OCI-M1 (cell line): Measurements from ENCODE around the gene CTTN.
A peak's percentile ranks its signal among the peaks of the same experiment; 100 is the strongest.

Experiments used
- DNase-seq: peaks from one replicate; lab custom pipeline; 2025; lab: John Stamatoyannopoulos, UW

The CTTN gene

DNA sequence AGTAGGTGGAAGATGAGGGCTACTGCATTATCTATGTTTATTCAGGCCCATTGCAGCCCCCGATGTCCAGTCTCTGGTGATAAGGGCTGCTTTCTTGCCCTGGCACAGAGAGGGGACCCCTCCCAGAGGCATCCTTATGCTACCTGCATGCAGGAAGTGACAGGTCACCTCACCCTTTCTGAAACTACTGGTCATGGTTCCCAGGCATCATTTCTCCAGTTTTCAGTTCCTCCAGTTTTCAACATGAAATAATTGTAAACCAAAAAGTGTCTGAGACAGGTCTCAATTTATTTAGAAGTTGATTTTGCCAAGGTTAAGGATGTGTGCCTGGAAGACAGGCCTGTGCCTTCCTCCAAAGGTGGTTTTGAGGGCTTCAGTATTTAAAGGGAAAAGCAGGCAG is 57.0 kb downstream of the CTTN start:
- DNase-seq, result no peak

DNA sequence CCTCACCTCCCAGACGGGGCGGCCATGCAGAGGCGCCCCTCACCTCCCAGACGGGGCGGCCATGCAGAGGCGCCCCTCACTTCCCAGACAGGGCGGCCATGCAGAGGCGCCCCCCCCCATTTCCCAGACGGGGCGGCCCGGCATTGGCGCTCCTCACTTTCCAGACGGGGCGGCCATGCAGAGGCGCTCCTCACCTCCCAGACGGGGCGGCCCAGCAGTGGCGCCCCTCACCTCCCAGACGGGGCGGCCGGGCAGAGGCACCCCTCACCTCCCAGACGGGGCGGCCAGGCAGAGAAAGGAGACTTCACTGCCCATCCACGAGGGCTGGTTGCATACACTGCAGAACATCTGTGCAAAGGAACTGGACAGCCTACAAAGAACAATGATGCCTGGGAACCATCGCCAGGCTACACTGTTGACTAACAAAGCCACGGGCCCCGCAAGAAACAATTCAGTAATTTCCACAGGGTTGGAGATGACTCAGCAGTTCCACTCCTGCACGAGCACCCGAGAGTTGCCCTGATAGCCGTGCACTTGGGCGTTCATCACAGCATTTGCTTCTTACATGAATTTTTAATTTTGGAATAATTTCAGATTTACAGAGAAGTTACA is 58.7 kb downstream of the CTTN start:
- peak; percentile 83 for DNase-seq

DNA sequence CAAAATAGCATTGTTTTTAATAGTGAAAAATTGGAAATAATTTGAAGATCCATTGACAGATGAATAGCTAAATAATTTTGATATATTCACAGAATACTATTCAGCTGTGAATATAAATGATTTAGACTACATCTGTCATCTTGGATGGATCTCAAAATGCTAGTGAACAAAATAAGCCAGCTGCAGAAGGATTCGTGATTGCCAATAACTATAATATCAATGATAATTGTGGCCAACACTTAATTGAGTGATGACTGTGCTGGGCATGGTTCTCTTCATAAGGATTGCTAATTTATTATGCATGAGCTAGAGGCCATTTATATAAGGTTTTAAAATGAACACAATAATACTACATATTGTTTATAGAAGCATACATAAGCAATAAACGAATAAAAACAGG is 60.4 kb downstream of the CTTN start:
- no peak for DNase-seq

DNA sequence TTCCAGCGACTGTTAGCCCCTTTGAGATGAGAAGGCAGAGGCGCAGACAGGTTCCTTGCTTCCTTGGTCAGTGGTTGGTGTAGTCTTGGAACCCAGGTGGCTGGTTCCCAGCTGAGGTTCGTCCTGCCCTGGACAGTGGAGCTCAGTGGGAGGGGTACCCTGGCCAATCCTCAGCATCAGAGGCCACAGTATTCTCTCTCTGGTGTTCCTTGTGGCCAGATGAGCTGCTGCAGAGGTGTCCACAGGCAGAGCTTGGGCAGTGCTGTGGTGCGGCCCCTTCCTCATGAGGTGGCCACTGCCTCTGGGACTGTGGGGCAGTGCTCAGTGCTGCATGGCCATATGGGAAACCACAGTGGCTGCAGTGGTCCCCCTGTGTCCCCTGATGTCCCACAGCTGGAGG is 61.8 kb downstream of the CTTN start:
- DNase-seq, result no peak

GRCh38 chr11:70460964-70461363 is 62.6 kb downstream of the CTTN start:
- DNase-seq, result no peak

GRCh38 chr11:70462818-70463477 is 64.6 kb downstream of the CTTN start:
- no peak for DNase-seq

GRCh38 chr11:70463478-70464255 is 65.3 kb downstream of the CTTN start:
- no peak for DNase-seq

DNA sequence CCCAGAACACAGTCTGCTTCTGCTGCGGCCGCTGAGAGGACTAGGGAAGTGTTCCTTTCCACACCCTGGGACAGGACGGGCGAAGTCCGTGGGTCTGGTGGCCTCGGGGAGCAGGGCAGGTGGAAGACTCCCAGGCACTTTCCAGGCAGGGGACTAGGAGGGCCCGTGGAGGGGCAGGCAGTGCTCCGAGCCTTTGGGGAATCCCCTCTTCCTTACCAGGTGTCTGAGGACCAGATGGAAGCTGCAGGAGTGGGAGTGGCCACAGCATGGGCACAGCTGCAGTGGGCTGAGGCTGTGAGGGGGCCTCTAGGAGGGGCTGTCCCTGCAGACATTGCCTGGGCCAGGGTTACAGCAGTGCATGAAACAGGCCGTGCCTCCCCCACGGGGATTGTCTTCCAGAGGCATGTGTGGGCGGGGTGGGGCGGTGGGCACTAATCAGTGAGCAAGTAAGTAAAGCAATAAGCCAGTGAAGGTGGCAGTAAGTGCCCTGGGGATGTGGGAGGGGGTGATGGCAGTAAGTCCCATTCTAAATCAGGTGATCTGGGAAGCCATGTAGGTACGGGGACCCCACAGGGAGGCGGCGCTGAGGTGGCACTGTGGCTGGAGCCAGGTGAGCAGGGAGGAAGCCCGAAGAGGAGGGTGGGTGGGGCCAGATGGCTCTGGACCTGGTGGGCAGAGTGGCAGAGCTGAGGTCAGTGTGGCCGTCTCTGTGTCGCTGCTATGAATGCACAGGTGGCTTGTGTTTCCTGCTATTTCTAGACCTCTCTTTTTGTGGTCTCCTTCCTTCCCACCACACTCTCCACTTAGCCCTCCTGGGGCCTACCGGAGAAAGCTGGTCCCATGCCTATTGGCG is 66.4 kb downstream of the CTTN start:
- DNase-seq, result no peak

DNA sequence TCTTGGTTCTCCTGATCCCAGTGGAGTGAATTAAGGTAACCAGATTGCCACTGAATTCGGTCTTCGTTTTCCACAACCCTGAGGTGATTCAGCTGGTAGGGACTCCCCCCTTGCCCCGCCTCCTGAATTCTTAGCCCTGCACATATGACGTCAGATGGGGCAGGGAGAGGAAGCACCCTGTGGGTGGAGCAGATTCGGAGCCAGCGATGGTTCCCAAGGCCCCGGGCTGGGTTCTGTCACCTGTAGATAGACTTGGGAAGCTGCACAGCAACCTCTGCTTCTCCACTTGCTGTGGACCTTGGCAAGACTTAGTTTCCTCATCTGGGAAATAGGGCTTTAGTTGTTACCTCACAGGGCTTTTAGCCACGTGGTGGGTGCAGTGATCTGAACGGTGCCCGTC is 67.8 kb downstream of the CTTN start:
- peak; percentile 57 for DNase-seq

DNA sequence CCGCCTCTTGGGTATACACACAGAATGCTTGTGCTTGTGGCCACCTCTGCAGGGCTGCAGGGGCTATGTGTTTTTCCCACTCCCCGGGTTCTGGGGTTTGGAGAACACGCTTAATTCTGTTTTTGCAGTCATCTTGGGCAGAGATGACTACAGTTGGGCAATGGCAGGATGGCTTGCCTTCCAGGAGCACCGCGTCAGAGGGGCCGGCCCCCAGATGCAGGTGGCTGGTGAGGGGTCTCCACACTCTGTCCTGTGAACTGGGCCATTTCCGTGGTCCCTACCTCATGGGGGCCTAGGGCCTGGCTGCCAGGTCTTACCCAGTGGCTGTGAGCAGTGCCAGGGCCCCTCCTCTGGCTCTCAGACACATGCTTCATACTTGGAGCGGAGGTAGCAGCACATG is 68.3 kb downstream of the CTTN start:
- no peak for DNase-seq

DNA sequence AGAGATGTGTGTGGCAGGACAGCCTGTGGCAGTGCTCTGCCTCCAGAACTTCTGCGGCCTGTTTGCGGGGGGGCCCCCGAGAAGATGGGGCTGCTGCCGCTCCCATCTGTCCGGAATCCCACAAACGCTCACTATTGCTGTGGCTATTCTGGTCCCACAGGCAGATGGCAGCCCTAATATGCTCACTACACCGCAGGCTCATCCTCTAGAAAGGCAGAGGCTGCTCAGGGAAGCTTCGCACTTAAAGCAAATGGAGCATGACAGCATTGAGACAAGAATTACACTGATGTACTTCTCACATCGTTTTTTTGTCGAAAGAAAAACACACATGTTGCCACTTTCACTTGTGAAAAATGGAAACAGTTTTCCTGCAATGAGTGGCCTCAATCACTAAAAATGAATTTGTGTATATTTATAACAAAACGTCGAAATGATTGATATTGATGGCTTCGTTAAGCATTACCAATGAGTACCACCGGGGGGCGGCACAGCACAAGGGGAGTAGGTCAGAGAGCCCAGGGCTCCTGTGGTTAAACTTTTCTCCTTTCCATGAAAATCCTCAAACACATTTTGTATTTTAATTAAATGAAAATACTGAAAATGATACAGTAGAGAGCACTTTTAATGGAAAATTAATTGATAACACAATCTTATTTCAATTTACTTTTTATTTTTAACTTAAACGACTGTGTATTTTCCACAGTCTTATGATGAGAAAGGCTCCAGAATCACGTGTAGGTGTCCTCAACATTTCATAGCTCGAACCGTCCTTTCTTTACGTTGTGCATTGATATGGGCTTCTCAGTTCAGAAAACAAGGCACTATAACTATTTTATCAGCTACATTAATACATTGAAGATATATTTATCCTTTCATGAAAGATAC is 69.1 kb downstream of the CTTN start:
- peak; percentile 97 for DNase-seq

- peak; percentile 71 for DNase-seq
These were observed 70.2 kb downstream of the CTTN start for GRCh38 chr11:70468256-70469195.

GRCh38 chr11:70470127-70470526 is 71.8 kb downstream of the CTTN start:
- peak; percentile 100 for DNase-seq

DNA sequence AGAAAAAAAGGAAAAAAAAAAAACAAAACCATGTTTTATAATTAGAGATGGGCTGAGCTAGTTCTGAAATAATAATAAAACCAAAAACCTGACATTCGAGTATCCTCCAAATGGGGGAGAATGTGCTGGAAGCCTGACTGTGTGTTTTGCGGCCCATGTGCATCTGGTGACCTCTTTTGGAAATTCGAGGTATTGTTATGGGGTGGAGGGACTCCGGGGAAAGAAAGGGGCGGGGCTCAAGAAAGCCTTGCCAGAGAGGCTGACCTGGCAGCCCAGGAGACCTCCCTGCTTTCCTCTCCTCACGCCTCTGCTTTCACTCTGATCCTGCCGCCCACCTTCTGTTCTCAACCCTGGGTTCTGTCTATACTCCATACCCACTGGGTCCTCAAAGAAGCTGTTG is 72.9 kb downstream of the CTTN start:
- peak; percentile 81 for DNase-seq

- no peak for DNase-seq
These were observed 73.9 kb downstream of the CTTN start for GRCh38 chr11:70472240-70472639.

DNA sequence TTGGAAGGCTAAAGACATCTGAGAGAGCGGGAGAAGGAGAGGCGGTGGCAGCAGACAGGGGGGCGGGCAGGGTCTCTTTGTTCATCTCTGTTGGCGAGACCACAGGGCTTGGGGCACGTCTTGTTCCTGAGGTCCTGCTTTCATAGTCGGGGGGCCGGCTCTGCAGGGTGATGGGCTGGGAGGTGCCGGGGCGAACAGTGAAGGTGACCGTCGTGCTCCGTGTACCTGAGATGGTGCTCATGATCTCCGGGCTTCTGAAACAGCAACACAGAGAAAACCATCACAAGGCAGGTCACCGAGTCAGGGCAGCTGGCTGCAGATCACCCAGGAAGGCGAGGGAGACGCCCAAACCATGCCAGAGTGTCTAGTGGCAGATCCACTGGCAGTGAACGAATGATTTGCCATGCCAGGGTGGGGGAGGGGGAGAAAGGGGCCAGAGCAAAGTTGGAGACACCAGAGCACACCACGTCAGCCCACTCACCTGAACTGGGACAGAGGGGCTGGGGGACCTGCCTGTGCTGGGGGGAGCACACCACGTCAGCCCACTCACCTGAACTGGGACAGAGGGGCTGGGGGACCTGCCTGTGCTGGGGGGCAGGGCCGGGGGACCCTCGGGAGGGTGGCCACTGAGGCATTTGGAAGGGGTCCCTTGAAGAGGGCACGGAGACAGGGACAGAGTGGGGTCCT is 75.0 kb downstream of the CTTN start:
- DNase-seq, result no peak

DNA sequence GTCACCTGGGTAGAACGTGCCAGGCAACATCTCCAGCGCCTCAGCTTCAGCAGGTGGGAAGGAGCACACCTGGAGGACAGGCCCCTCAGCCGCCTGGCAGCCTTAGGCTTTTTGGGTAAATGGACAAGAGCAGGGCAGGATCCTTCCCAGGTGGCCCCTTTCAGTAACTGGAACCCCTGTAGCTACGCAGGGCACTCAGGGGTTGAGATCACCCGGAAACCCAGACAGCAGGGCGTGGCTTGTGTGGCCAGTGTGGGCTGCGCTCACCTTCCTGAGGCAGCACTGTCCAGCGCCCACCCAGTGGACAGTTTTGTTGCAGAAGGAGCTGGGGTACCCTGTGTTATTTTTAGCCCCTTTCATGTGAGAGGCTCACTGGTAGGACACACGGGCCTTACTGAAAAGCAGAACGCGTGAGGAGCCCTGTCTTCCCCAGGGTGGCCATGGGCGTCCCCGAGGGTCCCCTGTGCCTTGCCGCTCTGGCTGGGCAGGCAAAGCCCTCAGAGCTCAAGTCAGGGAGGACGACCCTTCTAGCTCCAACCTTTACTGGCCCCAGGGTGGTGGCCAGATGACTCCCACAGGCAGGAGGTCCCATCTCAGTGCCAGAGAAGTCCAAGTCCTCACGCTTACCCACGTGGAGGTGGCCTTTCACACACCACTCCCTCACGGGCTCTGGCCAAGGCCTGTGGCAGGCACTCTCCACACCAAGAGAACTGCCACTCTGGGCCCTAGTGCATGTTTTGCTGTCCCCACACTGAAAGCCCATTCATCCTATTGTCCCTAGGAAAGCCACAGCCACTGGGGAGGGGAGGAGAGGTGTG is 75.8 kb downstream of the CTTN start:
- DNase-seq, result no peak

- DNase-seq, result no peak
These were observed 76.4 kb downstream of the CTTN start for GRCh38 chr11:70474710-70475109.

GRCh38 chr11:70476669-70477068 is 78.3 kb downstream of the CTTN start:
- DNase-seq, result no peak
